Measurements from ENCODE around the gene NOTCH3.
A peak's percentile ranks its signal among the peaks of the same experiment; 100 is the strongest.

The NOTCH3 gene

DNA sequence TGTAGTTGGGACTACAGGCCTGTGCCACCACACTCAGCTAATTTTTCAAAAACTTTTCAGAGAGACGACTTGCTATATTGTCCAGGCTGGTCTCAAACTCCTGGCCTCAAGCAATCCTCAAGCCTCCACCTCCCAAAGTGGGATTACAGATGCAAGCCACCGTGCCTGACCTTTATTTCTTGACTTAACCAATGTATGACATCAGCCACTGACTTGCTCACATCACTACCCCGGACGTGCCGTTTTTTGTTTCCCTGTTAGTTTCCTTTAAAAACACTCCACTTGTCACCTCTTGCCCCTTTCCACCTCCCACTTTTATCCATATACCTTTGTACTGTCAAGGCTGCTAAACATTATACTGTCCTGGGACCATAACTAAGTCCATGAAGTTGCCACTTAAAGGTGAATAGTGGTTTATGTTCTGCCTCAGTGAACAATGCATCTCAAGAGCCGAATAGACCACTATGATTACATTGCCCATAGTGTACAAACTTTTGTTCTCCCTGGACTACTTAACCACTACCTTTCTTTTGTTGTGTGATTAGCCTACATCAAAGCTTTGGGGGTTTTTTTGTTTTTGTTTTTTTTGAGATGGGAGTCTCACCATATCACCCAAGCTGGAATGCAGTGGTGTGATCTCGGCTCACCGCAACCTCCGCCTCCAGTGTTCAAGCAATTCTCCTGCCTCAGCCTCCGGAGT lies 33.8 kb upstream of the NOTCH3 start:
- DNase-seq (ENCODE audit: low spot score): no peak
- TF ChIP-seq, protein P1, sequence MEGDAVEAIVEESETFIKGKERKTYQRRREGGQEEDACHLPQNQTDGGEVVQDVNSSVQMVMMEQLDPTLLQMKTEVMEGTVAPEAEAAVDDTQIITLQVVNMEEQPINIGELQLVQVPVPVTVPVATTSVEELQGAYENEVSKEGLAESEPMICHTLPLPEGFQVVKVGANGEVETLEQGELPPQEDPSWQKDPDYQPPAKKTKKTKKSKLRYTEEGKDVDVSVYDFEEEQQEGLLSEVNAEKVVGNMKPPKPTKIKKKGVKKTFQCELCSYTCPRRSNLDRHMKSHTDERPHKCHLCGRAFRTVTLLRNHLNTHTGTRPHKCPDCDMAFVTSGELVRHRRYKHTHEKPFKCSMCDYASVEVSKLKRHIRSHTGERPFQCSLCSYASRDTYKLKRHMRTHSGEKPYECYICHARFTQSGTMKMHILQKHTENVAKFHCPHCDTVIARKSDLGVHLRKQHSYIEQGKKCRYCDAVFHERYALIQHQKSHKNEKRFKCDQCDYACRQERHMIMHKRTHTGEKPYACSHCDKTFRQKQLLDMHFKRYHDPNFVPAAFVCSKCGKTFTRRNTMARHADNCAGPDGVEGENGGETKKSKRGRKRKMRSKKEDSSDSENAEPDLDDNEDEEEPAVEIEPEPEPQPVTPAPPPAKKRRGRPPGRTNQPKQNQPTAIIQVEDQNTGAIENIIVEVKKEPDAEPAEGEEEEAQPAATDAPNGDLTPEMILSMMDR (IDR thresholded peaks at IDR 0.05; ENCODE audit: extremely low read depth, missing control alignments): no peak

DNA sequence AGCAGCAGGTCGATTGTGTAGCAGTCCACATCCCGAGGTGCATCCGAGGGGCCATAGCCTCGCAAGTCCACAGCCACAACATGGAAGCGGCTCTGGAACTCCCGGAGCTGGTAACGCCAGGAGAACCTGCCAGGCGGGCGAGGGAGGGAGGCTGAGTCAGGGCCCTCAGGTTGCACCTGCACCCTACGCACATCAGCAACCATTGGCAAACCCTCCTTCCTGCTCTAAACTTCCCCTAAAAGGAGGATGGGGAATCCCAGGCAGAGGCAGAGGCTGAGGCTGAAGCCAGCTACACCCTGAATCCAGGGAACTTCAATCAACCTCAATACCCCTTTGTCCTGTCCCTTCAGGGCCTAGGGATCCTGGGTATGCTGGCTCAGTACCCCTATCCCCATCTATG lies 30.5 kb upstream of the NOTCH3 start:
- DNase-seq (ENCODE audit: low spot score): no peak
- TF ChIP-seq, protein P1 (IDR thresholded peaks at IDR 0.05; ENCODE audit: extremely low read depth, missing control alignments): no peak

DNA sequence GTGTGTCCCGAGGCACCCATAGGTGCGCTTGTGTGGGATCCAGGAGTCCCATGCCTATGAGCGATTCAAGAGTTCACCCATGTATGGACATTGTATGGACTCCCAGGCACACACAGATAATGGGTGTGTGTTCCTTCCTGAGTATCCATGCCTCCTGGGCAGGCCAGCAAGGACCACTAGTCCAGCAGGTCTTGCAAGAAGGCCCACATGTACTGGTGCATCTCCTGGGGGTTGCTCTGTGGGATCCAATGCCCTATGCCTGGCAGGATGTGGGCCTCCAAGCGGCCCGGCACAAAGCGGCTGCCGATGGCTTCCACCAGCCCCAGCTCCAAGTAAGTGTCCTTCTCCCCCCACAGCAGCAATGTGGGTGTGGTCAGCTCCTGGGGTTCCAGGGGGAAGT lies 26.5 kb upstream of the NOTCH3 start:
- DNase-seq (ENCODE audit: low spot score): no peak
- TF ChIP-seq, protein P1 (IDR thresholded peaks at IDR 0.05; ENCODE audit: extremely low read depth, missing control alignments): no peak

DNA sequence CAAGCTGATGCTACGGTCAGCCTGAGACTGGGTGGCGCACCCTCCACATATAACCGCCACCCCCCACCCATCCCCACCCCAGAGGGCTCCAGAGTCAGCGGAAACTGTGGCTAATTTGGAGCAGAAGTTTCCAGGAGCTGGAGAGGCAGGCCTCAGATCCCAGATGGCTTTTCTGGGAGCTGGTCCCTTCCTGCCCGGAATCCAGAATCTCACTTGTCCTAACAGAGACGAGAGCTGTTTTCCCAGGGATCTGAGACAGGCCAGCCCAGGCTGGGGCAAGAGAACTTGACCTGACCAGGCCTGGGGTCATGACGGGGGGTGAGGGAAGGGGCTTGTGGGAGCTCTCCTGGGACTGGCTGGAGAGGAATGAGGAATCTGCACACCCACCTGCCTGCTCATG lies 25.0 kb upstream of the NOTCH3 start:
- TF ChIP-seq, protein P1 (IDR thresholded peaks at IDR 0.05; ENCODE audit: extremely low read depth, missing control alignments): no peak
- DNase-seq (ENCODE audit: low spot score): no peak

DNA sequence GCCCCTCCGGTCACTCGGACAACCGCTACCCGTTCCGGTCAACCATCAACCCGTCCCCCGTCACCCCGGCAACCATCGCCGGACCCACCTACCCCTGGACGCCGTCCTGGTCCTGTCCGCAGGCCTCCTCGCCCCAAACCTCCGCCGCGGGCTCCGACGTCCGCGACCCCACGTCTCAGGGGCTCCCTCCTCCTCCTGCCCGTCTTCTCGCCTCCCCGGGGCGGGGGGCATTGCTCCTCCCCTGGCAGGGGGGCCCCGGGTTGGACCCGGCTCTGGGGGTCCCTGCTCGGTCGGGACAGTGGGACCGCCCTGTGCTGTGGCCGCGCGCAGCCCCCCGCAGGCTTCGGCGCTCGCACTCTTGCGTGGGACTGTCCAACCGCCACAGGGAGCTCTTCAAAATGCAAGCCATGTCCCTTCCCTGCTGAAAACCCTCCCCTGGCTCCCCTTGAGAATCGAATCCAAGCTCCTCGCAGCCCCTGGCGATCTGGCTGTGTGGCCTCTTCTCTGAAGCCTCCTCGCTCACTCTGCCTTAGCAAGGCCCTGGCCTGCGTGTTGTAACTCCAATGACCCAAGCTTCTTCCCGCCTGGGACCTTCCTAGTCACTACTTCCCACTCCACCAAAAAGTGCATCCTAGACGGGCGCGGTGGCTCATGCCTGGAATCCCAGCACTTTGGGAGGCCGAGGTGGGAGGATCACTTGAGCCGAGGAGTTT lies 23.0 kb upstream of the NOTCH3 start:
- TF ChIP-seq, protein P1 (IDR thresholded peaks at IDR 0.05; ENCODE audit: extremely low read depth, missing control alignments): no peak
- DNase-seq (ENCODE audit: low spot score): no peak

DNA sequence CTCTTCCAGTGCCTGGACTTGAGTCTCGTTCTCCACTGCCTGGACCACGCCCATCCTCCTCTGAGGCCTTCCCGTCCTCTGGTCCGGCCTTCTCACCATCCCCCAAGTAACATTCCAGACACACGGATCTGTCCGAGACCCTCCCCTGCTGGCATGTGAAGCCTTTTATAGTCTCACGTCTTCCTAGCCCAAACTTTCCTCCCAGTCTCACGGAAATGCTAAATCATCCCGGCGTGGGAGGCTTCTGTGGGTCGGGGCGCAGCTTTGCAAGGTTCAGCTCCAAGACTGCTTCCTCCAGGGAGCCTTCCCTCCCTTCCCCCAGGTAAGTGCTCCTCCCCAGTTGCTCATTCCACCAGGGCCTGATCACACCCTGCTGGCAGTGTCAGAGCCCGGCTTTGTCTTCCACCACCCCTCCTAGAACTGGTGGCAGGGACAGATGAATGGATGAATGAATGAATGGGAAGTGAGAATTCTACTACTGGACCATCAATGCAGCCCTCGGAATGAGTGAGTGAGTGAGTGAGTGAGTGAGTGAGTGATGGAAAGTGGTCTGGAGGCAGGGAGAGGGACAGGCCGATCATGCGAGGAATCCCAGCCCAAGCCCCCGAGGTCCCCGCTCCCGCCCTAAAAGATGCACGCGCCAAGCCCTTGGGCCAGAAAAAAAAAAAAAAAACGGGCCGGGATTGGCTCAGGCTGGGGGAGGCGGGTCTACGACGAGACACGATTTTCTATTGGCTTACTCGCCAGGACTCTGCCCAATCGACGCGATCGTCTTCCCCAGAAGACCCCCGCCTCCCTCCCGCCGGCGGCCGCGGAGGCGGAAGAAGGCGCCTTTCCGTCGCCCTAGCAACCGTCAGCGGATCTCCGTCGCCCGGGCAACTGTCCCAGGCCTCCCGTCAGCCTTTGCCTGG lies 22.2 kb upstream of the NOTCH3 start:
- peak; percentile 99 for DNase-seq (ENCODE audit: low spot score)
- TF ChIP-seq, protein P1 (IDR thresholded peaks at IDR 0.05; ENCODE audit: extremely low read depth, missing control alignments): no peak

Data from GM20000 (cell line).